ENCODE data around the gene BRICD5.

The BRICD5 gene

GRCh38 chr16:2196981-2197511, 13.6 kb downstream of the BRICD5 start:
- DNase-seq, result no peak

- DNase-seq, result no peak
Observed at GRCh38 chr16:2196162-2196980, 14.3 kb downstream of the BRICD5 start, which contains the start of gene CASKIN1. Gene CASKIN1 (minus strand): TSS chr16:2196605. CDS start chr16:2196432, 173 bp downstream.

- no peak for DNase-seq
Observed at GRCh38 chr16:2195322-2196161, 15.1 kb downstream of the BRICD5 start.

- no peak for DNase-seq
Observed at GRCh38 chr16:2194852-2195321, 15.8 kb downstream of the BRICD5 start.

GRCh38 chr16:2194166-2194834, 16.4 kb downstream of the BRICD5 start:
- DNase-seq, result no peak

- no peak for DNase-seq
Observed at GRCh38 chr16:2191446-2191706, 19.3 kb downstream of the BRICD5 start.

GRCh38 chr16:2190659-2191445, 19.8 kb downstream of the BRICD5 start:
- no peak for DNase-seq

- DNase-seq, result no peak
Observed at GRCh38 chr16:2190002-2190658, 20.5 kb downstream of the BRICD5 start.

GRCh38 chr16:2189252-2189893, 21.3 kb downstream of the BRICD5 start:
- DNase-seq, result no peak

- no peak for DNase-seq
Observed at GRCh38 chr16:2188395-2188794, 22.3 kb downstream of the BRICD5 start.

GRCh38 chr16:2187212-2187611, 23.5 kb downstream of the BRICD5 start:
- no peak for DNase-seq

GRCh38 chr16:2186505-2186904, 24.2 kb downstream of the BRICD5 start:
- DNase-seq, result no peak

- no peak for DNase-seq
Observed at GRCh38 chr16:2186064-2186463, 24.6 kb downstream of the BRICD5 start.

GRCh38 chr16:2184962-2185361, 25.7 kb downstream of the BRICD5 start:
- no peak for DNase-seq

GRCh38 chr16:2184346-2184745, 26.3 kb downstream of the BRICD5 start:
- DNase-seq, result no peak

GRCh38 chr16:2183671-2184070, 27.0 kb downstream of the BRICD5 start:
- no peak for DNase-seq

GRCh38 chr16:2181952-2182351, 28.7 kb downstream of the BRICD5 start:
- DNase-seq, result no peak

- no peak for DNase-seq
Observed at GRCh38 chr16:2180962-2181923, 29.4 kb downstream of the BRICD5 start.

GRCh38 chr16:2180461-2180860, 30.2 kb downstream of the BRICD5 start:
- DNase-seq, result no peak

- no peak for DNase-seq
Observed at GRCh38 chr16:2179576-2179975, 31.1 kb downstream of the BRICD5 start.

Data from cortex of kidney (tissue), 1 donor.